HG03280 (cell line): ENCODE measurements around the gene BBX.
"Not testable (repeated sequence)": the region's sequence is repeated elsewhere in the genome, so short reads cannot be mapped to it uniquely, and the experiment has no call there.

Experiments
- ATAC-seq: cut with Tn5 transposase; IDR thresholded peaks from one replicate; pipeline ENCODE4 v1.9.1; 2021; ENCODE audit warnings: mild to moderate bottlenecking, moderate library complexity; ENCODE audit not compliant: unreplicated experiment

Gene BBX

GRCh38 chr3:107676469-107677309 lies 153.9 kb downstream of the BBX start:
- ATAC-seq, result peak; percentile 47

DNA sequence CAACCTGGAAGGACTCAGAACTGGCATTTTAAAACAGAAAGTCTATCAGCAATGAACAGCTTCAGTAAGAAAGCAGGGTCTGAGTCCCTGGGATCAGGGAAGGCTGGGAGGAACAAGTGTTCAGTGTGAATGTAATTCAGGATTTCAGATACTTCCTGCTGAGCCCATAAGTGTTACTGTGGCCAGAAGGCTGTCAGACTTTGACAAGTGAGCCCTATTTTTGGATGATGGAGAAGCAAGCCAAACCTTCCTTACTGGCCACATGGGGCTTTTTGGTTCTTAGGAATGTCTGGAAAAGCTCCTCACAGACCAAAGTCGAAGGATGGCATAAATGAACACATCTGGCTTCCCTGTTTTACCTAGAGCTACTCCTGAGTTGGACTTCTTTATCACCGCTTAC lies 157.2 kb downstream of the BBX start:
- no peak for ATAC-seq

GRCh38 chr3:107680698-107681097 lies 157.9 kb downstream of the BBX start:
- no peak for ATAC-seq

DNA sequence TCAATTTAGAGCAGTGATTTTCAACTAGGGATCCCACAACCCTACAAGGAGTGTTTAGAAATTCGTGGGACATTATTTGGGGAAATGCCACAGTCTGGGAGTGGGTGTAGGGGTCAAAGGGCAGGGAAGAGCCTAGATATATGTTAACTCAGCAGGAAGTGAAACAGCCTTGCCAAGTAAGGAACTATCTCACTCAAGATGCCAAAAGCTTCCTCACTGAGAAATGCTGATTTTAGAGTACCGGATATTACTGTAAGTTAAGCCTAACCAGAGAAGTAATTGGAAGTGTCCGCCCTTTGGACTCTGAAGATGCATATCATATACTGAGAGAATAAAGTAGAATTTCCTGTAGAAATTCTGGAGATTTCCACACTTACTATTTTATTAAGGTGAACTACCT lies 158.6 kb downstream of the BBX start:
- ATAC-seq, result no peak

GRCh38 chr3:107682580-107682979 lies 159.8 kb downstream of the BBX start:
- ATAC-seq, result no peak

DNA sequence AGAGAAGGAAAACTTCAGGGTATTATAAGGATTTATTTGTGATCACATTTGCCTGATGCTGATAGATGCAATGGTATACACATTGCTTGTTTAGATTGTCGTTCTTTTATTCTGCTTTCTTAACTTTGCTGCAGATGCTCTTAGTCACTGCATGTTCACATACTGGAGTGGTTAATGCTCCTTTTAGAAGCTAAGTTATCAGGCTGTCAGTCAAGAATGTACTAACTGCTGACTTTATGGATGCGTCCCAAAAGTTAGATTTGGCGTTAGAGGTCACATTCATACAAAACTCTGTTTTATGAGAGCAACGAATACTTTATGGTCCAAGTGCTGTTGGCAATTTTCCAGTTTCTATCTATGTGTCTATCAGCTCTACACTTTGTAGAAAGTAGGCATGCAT lies 160.7 kb downstream of the BBX start:
- ATAC-seq, result no peak

GRCh38 chr3:107684431-107684925 lies 161.7 kb downstream of the BBX start:
- ATAC-seq, result no peak

DNA sequence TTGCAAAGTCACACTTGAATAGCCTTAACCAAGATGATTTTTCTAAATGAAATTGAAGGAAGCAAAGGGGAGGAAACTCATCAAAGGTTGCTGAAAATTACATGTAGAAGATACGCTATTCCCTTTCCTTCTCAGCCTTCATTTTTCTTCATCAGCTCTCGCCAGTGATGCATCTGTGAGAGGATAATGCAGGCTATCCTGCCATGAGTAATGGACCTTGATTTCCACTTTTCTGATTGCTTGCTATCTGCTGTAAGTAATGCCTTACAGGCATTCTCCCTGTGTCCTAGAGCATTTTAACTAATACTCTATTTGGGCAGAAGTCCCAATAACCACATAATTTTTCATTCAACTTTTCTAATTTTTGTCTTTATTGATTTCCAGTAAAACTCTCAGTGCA lies 162.6 kb downstream of the BBX start:
- no peak for ATAC-seq

GRCh38 chr3:107687056-107687581 lies 164.4 kb downstream of the BBX start:
- no peak for ATAC-seq

DNA sequence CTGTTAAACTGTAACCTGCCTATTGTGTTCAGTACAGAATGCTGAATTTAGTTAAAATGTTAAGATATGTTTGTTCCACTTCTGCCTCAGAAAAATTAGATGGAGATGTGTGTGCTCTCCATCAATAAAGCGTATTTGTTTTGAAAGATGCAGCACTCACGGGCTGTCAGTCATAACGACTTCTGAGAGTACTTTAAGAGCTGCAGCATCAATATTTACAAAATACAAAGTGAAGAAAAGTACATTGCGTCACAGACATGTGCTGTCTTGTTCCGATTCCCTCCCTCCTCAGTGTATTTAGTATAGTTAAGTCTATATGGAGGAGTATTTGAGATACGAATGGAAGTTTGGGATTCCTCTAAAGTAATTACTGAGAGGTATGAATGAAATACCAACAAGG lies 166.6 kb downstream of the BBX start:
- ATAC-seq, result no peak

DNA sequence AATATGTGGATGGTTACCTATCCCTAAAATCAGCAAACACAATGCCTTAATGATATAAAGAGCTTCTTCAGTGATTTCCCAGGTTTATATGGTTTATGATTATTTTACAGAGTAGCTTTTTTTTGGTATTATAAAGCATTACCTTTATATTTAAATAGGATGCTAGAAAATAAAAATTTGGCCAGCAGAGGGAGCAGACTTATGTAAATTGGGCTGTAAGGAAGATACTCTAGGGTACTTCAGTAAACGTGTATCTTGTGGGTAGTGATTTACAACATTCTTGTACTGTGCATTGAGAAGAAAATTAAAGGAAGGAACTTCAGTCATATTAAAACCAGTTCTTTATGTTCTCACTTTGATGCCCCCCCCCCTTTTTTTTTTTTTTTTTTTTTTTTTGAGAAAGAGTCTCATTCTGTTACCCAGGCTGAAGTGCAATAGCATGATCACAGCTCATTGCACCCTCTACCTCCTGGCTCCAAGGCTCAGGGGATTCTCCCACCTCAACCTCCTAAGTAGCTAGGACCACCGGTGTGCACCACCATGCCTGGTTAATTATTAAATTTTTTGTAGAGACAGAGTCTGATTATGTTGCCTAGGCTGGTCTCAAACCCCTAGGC lies 167.9 kb downstream of the BBX start:
- peak; percentile 70 for ATAC-seq

DNA sequence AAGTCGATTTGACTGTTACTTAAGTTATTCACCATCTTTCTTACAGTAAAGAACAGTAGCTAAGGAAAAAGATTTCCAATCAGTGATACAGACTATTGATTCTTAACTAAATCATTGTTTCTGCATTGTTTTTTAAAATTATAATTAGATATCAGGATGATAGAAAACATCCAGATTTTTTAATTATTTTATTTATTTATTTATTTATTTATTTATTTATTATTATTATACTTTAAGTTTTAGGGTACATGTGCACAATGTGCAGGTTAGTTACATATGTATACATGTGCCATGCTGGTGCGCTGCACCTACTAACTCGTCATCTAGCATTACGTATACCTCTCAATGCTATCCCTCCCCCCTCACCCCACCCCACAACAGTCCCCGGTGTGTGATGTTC lies 169.2 kb downstream of the BBX start:
- ATAC-seq, result not testable (repeated sequence)

- ATAC-seq, result not testable (repeated sequence)
Measured at GRCh38 chr3:107697348-107697747, 174.6 kb downstream of the BBX start.

DNA sequence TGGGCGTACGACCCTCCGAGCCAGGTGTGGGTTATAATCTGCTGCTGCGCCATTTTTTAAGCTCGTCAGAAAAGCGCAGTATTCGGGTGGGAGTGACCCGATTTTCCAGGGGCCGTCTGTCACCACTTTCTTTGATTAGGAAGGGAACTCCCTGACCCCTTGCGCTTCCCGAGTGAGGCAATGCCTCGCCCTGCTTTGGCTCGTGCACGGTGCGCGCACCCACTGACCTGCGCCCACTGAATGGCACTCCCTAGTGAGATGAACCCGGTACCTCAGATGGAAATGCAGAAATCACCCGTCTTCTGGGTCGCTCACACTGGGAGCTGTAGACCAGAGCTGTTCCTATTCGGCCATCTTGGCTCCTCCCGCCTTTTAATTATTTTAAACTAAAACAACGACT lies 175.1 kb downstream of the BBX start:
- not testable (repeated sequence) for ATAC-seq

DNA sequence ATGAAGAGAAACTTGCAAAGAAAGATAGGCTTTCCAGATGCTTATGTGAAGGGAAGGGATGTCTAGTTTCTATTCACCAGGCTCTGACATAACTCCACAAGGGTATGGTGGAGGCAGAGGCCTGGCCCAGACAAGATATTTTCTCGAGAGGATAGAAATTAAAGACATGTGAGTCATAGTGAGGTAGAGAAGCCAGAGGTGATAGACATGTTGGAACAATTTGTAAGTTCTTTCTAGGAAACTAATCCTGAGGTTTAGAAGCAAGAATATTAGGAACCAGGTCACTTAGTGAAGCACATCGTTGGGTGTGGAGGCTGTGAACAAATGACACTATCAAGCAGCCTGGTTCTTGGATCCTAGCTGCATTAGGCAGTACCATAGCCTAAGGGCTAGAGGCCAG lies 176.9 kb downstream of the BBX start:
- ATAC-seq, result no peak

DNA sequence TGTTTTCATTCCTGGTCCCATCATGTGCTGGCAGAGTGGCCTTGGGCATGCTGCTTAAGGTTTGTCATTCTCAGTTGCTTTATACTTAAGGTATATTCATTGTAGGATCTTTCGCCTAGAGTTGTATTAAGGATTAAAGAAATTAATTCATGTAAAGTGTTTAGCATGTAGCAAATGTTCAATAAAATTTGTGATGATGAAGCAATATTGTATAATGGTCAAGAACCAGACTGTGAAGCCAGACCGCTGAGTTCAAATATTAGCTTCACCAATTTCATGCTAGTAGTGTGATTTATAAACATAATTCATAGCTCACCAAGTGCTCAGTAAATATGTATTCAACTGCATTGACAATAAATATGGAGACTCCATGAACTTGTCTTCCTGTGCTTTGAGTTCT lies 178.5 kb downstream of the BBX start:
- ATAC-seq, result no peak

GRCh38 chr3:107704477-107704876 lies 181.7 kb downstream of the BBX start:
- ATAC-seq, result no peak

GRCh38 chr3:107705046-107705445 lies 182.3 kb downstream of the BBX start:
- ATAC-seq, result no peak

- no peak for ATAC-seq
Measured at GRCh38 chr3:107710851-107711250, 188.1 kb downstream of the BBX start.

DNA sequence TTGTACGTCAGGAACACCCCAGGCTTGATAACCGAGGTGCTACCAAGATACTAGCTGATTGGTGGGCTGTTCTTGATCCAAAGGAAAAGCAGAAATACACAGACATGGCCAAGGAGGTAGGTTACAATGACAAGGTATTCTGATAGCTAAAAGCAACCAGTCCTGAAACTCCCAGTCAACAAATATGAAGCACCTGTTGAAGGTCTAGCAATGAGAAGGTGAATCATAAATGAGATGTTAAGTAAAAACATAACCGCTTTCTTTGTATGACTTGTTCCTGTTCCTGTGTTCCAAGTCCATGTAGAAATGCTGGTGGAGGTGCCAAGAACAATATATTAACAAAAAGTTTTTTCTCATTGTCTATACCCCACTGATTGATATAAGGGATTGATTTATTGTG lies 194.0 kb downstream of the BBX start:
- ATAC-seq, result no peak

DNA sequence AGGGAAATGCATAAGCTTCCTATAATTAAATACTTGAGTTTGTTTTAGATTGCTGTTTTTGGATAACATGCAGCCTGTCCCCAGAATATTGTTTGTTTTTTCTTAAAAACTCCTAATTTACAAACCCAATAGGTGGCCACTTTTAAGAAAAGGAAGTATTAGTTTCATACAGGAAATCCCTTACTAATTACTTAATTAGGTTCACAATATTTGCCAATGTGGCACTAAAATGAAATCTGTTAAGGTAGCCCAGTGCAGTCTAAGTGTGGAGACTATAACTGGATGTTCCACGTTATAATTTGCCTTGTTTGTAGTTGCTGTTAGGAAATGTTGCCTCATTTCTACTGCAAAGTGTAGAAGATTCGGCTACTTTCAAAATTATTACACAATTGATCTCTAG lies 195.8 kb downstream of the BBX start:
- no peak for ATAC-seq

- no peak for ATAC-seq
Measured at GRCh38 chr3:107727102-107727501, 204.3 kb downstream of the BBX start.
